Epithelial cell of prostate (primary cell): Measurements from ENCODE around the gene CEP44.
"Not testable (repeated sequence)": the region's sequence is repeated elsewhere in the genome, so short reads cannot be mapped to it uniquely, and the experiment has no call there.

Experiments
- DNase-seq: peaks from one replicate; pipeline ENCODE4 v3.0.0-alpha.2; 2011; ENCODE audit warnings: low read depth, low spot score
- H3K27ac ChIP-seq: fragments of 450-650 bp; 2 replicates; pipeline ENCODE4 v1.5.1; 2017; ENCODE audit warnings: mild to moderate bottlenecking

Gene CEP44

GRCh38 chr4:174283507-174284471, at the start of gene CEP44, which contains the start of gene FBXO8:
Gene CEP44 (plus strand): TSS chr4:174283911. CDS start chr4:174299122, 15,211 bp downstream.
Gene FBXO8 (minus strand): TSS chr4:174283667. CDS start chr4:174263092, 20,575 bp downstream.
- H3K27ac ChIP-seq, result peak within 1 kb of the TSS; percentile 96
- peak; percentile 24 for DNase-seq

GRCh38 chr4:174236359-174236758, 47.4 kb upstream of the CEP44 start:
- DNase-seq, result no peak
- no peak overlapping the region for H3K27ac ChIP-seq

- DNase-seq, result no peak
- H3K27ac ChIP-seq, result no peak overlapping the region
These were observed 42.5 kb upstream of the CEP44 start for GRCh38 chr4:174241162-174241561.

GRCh38 chr4:174244441-174244840, 39.3 kb upstream of the CEP44 start:
- H3K27ac ChIP-seq, result no peak overlapping the region
- peak; percentile 43 for DNase-seq

- no peak overlapping the region for H3K27ac ChIP-seq
- no peak for DNase-seq
These were observed 38.0 kb upstream of the CEP44 start for GRCh38 chr4:174245714-174246113.

GRCh38 chr4:174248407-174248806, 35.3 kb upstream of the CEP44 start:
- no peak for DNase-seq
- H3K27ac ChIP-seq, result no peak overlapping the region

GRCh38 chr4:174252412-174252811, 31.3 kb upstream of the CEP44 start:
- DNase-seq, result peak; percentile 20
- no peak overlapping the region for H3K27ac ChIP-seq

- no peak for DNase-seq
- no peak overlapping the region for H3K27ac ChIP-seq
These were observed 29.1 kb upstream of the CEP44 start for GRCh38 chr4:174254613-174255012.

- no peak overlapping the region for H3K27ac ChIP-seq
- DNase-seq, result no peak
These were observed 28.3 kb upstream of the CEP44 start for GRCh38 chr4:174255374-174255773.

- no peak for DNase-seq
- no peak overlapping the region for H3K27ac ChIP-seq
These were observed 27.9 kb upstream of the CEP44 start for GRCh38 chr4:174255786-174256185.

- H3K27ac ChIP-seq, result no peak overlapping the region
- DNase-seq, result no peak
These were observed 27.4 kb upstream of the CEP44 start for GRCh38 chr4:174256277-174256713.

GRCh38 chr4:174259580-174259979, 24.1 kb upstream of the CEP44 start:
- H3K27ac ChIP-seq, result peak overlapping the region; percentile 38
- DNase-seq, result no peak

GRCh38 chr4:174260099-174260498, 23.6 kb upstream of the CEP44 start:
- H3K27ac ChIP-seq, result peak overlapping the region; percentile 38
- peak; percentile 49 for DNase-seq

- DNase-seq, H3K27ac ChIP-seq: not testable (repeated sequence)
These were observed 22.3 kb upstream of the CEP44 start for GRCh38 chr4:174261432-174261831.

- DNase-seq, result no peak
- H3K27ac ChIP-seq, result no peak overlapping the region
These were observed 20.9 kb upstream of the CEP44 start for GRCh38 chr4:174262624-174263444.

GRCh38 chr4:174263445-174263736, 20.3 kb upstream of the CEP44 start:
- no peak overlapping the region for H3K27ac ChIP-seq
- no peak for DNase-seq

GRCh38 chr4:174265916-174266315, 17.8 kb upstream of the CEP44 start:
- H3K27ac ChIP-seq, result no peak overlapping the region
- DNase-seq, result no peak

- no peak overlapping the region for H3K27ac ChIP-seq
- DNase-seq, result no peak
These were observed 17.3 kb upstream of the CEP44 start for GRCh38 chr4:174266416-174266815.

GRCh38 chr4:174273930-174274329, 9.8 kb upstream of the CEP44 start:
- H3K27ac ChIP-seq, result no peak overlapping the region
- DNase-seq, result no peak

GRCh38 chr4:174274436-174274835, 9.3 kb upstream of the CEP44 start:
- H3K27ac ChIP-seq, result no peak overlapping the region
- DNase-seq, result no peak

- H3K27ac ChIP-seq, result no peak overlapping the region
- no peak for DNase-seq
These were observed 8.6 kb upstream of the CEP44 start for GRCh38 chr4:174275101-174275500.
